Stimulated activated CD8-positive, alpha-beta memory T cell treated with anti-CD3 and anti-CD28 coated beads, Interleukin-7, amount 100 ng/mL, for 48 hours (primary cell): ENCODE results near the gene AKR1B1.

Source experiments
- DNase-seq, 2 donors: peaks; one replicate each; pipeline ENCODE4 v3.0.0-alpha.2; 2020; ENCODE audit warnings: low read depth in 1 of 2; ENCODE audit errors: extremely low read depth in 1 of 2

The AKR1B1 gene

DNA sequence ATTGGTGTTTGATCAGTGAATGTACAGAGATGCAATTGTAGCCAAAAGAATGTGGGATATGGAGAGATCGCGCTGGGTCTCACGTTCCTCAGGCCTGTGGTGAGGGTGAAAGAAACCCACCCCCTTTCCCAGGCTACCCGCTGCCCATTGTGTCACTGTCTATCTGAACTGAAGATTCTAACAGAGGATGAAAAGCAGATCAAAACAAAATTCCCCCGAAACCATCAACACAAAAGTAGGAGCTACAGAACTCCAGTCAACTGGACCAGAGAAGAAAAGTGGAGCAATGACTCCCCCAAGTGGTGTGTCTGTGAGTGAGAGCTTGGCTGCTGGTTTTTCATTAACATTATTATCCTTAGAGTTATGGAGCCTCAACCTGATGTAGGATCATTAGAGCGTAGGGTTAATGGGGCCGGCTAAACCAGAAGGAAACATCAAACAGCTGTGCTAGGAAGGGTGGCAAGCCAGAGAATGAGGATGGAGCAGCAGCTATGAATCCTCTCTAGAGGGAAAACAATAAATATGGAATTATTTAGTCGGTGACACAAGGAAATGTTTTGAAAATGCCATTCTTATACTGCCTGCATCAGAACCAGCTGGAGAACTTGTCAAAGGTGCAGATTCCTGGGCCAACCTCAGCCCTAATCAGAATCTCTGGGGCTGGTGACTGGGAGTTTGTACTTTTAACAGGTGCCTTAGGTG lies 38.3 kb downstream of the AKR1B1 start:
- no peak for DNase-seq

DNA sequence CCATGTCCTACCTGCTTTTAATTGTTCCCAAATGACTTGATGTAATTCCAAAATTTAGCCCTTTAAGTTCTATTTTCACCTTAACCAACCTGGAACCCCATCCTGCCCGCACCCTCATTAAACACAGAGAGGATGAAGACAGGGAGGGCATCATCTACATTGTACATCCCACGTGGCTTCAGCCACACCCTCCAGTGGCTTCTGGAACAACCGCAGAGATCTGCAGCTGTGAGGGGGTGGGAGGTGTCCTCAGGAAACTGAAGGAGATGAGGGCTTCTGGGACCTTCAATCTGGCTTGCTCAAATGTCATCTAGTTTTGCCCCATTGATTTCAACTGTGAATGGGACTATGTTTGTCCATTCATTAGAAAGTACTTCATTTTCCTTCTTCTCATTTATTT lies 39.0 kb downstream of the AKR1B1 start:
- DNase-seq, result no peak

DNA sequence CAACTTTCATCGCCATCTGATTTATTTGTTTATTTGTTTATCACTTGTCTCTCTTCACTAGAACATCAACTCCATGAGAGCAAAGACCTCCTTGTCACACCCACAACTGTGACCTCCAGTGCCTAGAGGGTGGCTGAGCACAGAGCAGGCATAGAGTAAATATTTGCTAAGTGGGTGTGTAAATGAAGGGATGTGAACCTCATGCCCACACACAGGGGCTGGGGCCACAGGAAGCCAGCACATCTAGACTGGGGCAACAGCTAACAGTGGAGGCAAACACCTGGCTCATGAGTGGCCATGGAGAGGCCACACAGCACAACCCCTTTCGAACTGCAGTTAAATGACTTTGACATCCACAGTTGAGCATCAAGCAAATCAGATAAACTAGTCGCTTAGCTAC lies 39.8 kb downstream of the AKR1B1 start:
- DNase-seq, result no peak

DNA sequence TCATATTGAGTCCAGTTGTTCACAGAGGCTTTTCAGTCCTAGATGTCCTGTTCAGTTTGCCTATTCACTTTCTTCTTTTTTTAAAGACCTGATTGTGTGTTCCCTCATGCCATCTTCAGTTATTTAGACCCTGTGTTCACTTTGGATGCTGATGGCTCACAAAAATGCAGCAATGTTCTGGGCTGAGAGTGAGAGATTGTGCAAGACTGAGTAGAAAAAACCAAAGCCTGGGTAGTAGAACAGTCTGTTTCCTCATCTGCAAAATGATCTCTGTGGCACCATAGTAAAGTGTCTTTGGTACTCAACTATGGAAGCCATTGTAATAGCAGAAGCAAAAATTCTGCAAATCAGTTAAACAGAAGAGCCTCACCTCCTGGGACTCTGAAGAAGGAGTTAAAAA lies 43.2 kb downstream of the AKR1B1 start:
- no peak for DNase-seq

- no peak for DNase-seq
Measured at GRCh38 chr7:134414109-134414508, 44.8 kb downstream of the AKR1B1 start.

GRCh38 chr7:134407311-134407710 lies 51.6 kb downstream of the AKR1B1 start:
- no peak for DNase-seq

DNA sequence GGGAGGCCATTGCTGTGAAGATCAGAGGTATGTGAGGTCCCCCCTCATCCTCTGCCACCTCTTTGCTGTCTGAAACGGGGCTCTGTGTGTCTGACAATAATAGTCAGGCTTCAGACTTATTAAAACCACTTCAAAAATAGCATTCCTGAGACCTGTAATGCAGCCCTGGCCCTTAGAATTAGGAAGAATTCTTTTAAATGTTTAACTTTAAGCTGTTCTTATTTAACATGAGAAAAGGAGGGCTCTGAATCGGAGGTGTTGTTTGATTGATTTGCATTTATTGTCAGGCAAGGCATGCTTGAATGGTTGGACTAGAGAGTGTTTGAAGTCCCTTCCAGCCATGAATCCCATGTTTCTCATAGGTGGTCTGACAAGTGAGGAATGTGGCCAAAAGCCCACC lies 52.5 kb downstream of the AKR1B1 start:
- DNase-seq, result no peak

- DNase-seq, result no peak
Measured at GRCh38 chr7:134405299-134405698, 53.6 kb downstream of the AKR1B1 start.

- DNase-seq, result no peak
Measured at GRCh38 chr7:134403062-134403461, 55.8 kb downstream of the AKR1B1 start.

GRCh38 chr7:134400859-134401258 lies 58.0 kb downstream of the AKR1B1 start:
- no peak for DNase-seq

DNA sequence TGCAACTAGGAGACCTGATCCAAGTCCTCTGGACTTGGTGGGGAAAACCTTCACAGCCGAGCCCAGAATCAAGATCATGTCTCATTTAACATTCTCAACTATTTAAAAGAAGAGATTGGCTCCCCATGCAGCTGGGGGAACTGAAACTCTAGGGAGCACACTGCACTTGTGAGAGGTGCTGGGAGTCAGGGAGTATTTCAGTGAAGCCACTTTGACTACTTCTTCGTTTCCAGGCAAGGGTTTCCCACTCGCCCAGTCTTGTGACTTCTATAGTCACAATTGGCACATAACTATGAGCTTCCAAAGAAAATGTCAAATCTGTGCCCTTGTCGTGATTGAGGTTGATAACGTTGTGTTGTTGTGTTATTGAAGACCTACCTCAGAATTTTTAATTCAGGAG lies 62.9 kb downstream of the AKR1B1 start:
- no peak for DNase-seq

DNA sequence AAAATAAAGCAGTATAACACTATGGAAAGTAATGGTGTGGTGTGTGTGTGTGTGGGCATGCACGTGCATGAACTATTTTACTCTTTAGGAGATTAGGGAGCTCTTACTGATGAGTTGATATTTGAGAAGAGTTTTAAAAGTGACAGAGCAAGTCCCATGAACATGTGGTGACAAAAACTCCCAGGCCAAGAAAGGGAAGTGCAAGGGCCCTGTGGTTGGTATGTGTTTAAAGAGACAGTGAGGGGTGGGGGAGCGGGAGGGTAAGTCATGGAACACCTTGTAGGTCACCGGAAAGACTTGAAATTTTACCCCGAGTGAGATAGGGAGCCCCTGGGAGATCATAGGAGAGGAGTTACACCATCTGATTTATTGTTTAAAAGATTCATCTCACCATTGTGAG lies 63.3 kb downstream of the AKR1B1 start:
- no peak for DNase-seq

- DNase-seq, result no peak
Measured at GRCh38 chr7:134394056-134394455, 64.8 kb downstream of the AKR1B1 start.
